ENCODE data around the gene USF1. TPM values are rescaled to one million over a fixed set of nuclear protein-coding genes. Genes with fewer than 3 reads are reported as not detected.

Gene USF1
- total RNA-seq, 1 donor from 2014 or later, result 37.9 TPM

GRCh38 chr1:161008869-161009510, 36.8 kb downstream of the USF1 start:
- DNase-seq (ENCODE audit: low read depth), result no peak
- TF ChIP-seq CTCF (conservative IDR thresholded peaks at IDR 0.05; ENCODE audit: low read depth, low read length), result no peak
- no peak overlapping the region for H3K4me3 ChIP-seq (ENCODE audit: low read depth, low read length)

DNA sequence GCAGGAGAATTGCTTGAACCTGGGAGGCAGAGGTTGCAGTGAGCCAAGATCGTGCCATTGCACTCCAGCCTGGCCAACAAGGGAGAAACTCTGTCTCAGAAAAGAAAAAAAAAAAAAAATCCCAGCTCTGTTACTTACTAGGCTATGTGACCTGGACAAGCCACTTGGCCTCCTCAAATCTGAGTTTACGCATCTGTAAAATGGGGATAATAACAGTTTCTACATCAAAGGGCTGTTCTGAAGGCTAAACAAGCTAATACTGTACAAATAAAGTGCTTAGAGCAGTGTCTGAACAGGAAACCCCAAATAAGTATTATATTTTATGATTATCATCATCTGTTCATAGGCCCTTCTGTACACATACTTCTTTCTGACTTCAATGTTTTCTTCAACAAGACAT, 38.4 kb downstream of the USF1 start:
- no peak overlapping the region for H3K4me3 ChIP-seq (ENCODE audit: low read depth, low read length)
- DNase-seq (ENCODE audit: low read depth), result no peak
- TF ChIP-seq CTCF (conservative IDR thresholded peaks at IDR 0.05; ENCODE audit: low read depth, low read length), result no peak

DNA sequence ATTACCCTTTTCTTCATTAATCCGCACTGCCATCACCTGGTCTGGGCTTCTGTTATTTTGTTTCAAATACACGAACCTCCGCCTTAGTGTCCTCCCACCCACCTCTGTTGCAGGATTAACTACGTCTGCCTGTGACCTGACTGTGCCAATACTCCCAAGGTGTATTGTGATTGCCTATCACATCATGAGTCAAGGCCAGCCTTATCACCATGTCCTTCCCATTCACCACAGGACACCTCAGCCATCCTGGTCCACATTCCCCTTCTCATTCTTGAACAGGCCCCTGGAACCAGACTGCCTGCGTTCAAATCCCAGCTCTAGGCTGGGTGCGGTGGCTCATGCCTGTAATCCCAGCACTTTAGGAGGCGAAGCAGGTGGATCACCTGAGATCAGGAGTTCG, 39.2 kb downstream of the USF1 start:
- DNase-seq (ENCODE audit: low read depth), result no peak
- TF ChIP-seq CTCF (conservative IDR thresholded peaks at IDR 0.05; ENCODE audit: low read depth, low read length), result no peak
- no peak overlapping the region for H3K4me3 ChIP-seq (ENCODE audit: low read depth, low read length)

GRCh38 chr1:161001525-161001924, 44.3 kb downstream of the USF1 start:
- TF ChIP-seq CTCF (conservative IDR thresholded peaks at IDR 0.05; ENCODE audit: low read depth, low read length), result no peak
- no peak overlapping the region for H3K4me3 ChIP-seq (ENCODE audit: low read depth, low read length)
- DNase-seq (ENCODE audit: low read depth), result no peak

DNA sequence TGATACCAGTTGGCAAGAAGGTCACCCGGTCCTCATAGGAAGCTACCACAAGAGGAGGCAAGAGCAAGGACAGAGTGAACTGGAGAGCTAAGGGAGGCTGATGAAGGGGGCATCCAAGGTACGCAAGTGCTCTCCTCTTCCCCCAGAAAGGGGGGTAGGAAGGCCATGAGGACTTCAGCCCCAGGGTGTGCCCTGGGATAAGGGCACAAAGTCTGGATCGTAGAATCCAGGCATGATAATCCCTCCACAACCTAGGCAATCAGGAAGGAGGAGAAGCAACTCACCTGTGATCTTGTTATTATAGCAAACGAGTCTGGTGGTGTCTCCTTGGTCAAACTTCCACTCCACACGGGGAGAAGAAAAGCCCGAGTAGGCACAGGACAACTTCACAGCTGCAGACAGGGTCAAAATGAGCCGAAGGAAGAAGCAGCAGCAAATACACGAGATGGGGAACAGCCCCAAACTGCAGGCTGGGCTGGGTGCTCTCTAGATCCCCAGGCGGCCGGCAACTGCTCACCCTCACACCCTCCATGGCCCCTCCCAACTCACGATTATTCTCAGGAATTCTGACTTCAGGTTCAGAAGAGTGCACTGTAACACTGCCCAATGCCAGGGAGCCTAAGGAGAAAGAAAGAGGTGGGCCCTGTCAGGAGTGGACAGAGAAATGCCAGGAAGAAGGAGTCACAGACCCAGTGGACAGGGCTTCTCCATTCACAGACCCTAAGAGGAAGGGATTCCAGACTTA, 44.9 kb downstream of the USF1 start:
- DNase-seq (ENCODE audit: low read depth), result no peak
- no peak for TF ChIP-seq CTCF (conservative IDR thresholded peaks at IDR 0.05; ENCODE audit: low read depth, low read length)
- H3K4me3 ChIP-seq (ENCODE audit: low read depth, low read length), result no peak overlapping the region

GRCh38 chr1:160999376-160999775, 46.4 kb downstream of the USF1 start:
- no peak overlapping the region for H3K4me3 ChIP-seq (ENCODE audit: low read depth, low read length)
- no peak for TF ChIP-seq CTCF (conservative IDR thresholded peaks at IDR 0.05; ENCODE audit: low read depth, low read length)
- no peak for DNase-seq (ENCODE audit: low read depth)

All from epithelial cell of proximal tubule (primary cell).